ENCODE data around the gene LEFTY1.
"Not testable (repeated sequence)": the region's sequence is repeated elsewhere in the genome, so short reads cannot be mapped to it uniquely, and the experiment has no call there.

The LEFTY1 gene

DNA sequence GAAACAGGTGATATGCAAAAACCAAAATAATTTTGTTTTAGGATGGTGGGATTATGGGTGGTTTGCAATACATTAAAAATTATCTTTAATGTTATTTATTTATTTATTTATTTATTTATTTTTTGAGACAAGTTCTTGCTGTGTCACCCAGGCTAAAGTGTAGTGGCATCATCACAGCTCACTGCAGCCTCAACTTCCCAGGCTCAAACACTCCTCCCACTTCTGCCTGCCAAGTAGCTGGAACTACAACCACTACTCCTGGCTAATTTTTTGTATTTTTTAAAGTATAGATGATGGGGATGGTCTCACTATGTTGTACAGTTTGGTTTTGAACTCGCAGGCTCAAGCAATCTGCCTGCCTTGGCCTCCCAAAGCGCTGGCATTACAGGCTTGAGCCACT, 41.6 kb upstream of the LEFTY1 start:
- TF ChIP-seq, protein P1, sequence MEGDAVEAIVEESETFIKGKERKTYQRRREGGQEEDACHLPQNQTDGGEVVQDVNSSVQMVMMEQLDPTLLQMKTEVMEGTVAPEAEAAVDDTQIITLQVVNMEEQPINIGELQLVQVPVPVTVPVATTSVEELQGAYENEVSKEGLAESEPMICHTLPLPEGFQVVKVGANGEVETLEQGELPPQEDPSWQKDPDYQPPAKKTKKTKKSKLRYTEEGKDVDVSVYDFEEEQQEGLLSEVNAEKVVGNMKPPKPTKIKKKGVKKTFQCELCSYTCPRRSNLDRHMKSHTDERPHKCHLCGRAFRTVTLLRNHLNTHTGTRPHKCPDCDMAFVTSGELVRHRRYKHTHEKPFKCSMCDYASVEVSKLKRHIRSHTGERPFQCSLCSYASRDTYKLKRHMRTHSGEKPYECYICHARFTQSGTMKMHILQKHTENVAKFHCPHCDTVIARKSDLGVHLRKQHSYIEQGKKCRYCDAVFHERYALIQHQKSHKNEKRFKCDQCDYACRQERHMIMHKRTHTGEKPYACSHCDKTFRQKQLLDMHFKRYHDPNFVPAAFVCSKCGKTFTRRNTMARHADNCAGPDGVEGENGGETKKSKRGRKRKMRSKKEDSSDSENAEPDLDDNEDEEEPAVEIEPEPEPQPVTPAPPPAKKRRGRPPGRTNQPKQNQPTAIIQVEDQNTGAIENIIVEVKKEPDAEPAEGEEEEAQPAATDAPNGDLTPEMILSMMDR (conservative IDR thresholded peaks at IDR 0.05), result no peak
- H3K27ac ChIP-seq, result no peak overlapping the region

DNA sequence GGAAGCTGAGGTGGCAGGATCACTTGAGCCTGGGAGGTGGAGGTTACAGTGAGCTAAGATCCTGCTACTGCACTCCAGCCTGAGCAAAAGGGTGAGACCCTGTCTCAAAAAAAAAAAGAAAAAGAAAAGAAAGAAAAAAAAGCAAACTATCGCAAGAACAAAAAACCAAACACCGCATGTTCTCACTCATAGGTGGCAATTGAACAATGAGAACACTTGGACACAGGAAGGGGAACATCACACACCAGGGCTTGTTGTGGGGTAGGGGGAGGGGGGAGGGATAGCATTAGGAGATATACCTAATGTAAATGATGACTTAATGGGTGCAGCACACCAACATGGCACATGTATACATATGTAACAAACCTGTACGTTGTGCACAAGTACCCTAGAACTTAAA, 40.5 kb upstream of the LEFTY1 start:
- H3K27ac ChIP-seq, result not testable (repeated sequence)

GRCh38 chr1:225928186-225929175, 39.5 kb upstream of the LEFTY1 start:
- no peak overlapping the region for H3K27ac ChIP-seq

DNA sequence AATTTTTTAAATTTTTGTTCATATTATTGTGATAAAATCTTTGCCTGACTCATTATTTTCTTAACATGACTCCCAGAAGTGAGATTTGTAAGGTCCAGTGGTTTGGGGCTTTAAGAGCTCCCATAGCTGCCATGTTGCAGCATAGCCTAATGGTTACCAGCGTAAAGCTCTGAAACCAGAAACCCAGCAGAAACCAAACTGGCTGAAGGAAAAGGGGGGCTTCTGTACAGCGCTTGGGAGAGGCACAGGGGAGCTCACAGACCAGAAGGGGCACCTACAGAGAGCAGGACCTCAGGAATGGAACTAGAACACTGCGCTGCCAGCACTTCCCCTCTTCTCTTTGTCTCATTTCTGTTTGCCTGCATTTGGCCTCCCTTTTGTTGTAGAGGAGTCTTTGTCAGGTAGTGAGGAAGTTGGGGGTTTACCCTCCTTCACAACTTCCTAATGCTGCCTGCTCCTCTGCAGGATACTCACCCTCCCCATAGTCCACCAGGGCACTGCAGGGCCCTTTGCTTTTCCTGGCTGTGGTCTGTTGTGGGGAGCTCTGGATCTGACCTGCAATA, 37.7 kb upstream of the LEFTY1 start:
- TF ChIP-seq, protein P1 (conservative IDR thresholded peaks at IDR 0.05), result no peak
- H3K27ac ChIP-seq, result no peak overlapping the region

More at GRCh38 chr1:225928186-225929175, 39.5 kb upstream of the LEFTY1 start:
- TF ChIP-seq, protein P1 (conservative IDR thresholded peaks at IDR 0.05), result no peak

DNA sequence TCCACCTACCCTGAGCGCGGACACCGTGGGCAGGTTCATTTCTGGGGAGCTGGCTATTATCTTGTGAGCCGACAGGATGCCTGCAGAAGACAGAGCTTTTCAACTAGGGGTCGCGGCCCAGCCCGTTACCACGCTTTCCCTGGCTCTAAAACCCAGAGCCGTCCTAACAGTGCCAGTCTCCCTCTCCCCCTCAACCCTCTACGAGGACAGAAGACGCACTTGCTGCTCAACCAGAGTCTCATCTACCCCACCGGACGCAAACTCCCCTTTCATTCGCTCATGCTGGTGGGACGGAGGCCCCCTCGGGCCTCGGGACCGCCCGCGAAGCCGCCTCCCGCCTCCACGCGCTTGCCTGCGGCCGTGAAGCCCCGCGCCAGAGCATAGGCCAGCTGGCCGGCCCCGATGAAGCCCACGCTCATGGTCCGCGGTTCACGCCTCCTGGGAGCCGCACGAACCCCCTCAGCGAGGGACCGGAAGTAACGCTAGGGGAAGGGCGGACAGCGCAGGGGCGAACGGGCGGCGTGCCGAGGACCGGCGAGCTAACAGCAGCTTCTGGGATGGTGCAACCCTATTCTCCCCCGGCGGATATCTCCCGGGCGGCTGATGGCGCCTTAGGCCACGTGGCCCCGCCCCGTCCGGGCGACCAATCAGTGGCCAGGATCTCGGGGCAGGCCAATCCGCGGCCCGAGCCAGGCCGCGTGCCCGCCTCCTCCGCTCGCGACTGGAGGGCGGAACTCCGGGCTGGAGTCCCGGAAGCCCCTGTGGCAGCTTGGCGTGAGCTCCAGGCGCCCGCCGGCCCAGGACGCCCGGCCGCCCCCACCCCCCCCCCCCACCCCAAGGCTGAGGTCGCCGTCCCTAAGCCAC, 35.0 kb upstream of the LEFTY1 start, which contains the start of gene PYCR2:
TSS of gene PYCR2 (minus strand) at position 559 of the 864 bp plus-strand sequence. CDS start at position 419, 140 bp downstream.
- peak within 1 kb of the TSS; percentile 92 for H3K27ac ChIP-seq
- TF ChIP-seq, protein P1 (conservative IDR thresholded peaks at IDR 0.05), result no peak

DNA sequence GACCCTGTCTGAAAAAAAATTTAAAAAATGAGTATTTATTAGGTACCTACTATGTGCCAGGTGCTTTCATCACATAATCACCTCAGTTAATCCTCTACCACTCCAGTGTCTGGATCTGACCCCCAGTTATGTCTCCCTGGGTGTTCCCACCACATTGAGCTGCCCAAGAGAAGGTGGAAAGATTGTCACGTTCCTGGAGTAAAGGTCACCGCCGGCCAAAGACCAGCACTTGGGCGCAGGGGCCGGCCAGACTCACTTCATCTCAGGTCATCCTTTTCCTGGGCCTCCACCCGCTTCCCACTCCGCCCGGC, 34.4 kb upstream of the LEFTY1 start:
- H3K27ac ChIP-seq, result peak overlapping the region; percentile 92
- TF ChIP-seq, protein P1 (conservative IDR thresholded peaks at IDR 0.05), result no peak

DNA sequence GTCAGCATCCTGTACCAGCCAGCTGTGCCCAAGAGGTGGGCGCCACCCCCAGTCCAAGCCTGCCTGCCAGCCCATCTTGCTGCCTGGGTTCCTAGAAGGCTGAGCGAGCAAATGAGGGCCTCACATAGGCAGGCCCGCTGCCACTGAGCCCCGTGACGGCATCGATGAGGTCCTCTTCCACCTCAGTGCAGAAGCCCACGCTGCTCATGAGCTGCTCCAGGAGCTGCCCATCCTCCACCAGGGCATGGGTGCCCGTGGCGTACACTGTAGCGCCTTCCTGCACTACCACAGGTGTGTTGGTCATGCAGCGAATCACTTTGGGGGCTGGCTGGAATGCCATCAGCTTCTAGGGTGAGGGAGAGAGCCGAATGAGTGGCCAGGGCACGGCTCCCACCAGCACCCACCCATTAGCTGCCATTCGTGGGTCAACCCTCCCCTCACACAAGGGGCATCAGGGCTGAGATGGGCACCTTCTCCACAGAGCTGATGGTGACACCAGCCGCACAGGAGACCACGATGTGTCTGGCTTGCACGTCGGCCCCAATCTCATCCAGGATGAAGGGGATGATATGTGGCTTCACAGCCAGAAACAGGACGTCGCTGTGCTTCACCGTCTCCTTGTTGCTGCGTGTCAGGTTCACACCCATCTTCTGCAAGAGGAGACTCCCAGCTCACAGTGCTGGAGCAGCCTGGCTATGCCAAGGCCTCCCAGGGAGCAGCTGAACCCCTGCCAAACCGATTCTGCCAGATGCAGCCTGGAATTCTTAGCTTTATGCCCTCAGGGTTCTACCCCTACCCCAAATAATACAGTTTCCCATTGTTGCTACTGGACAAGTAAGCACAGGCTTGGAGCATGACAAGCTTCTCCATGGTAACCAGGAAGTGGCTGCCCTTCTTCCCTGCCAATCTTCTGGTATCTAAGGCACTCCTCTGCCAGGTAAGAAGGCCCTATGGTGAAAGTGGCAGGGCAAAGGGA, 33.1 kb upstream of the LEFTY1 start:
- TF ChIP-seq, protein P1 (conservative IDR thresholded peaks at IDR 0.05), result no peak
- peak overlapping the region; percentile 92; the same call in 1 of the 2 replicates for H3K27ac ChIP-seq

All from VCaP (cell line).